K562 (cell line): ENCODE data around the gene SLC5A6. TPM values are rescaled to one million over a fixed set of nuclear protein-coding genes. Genes with fewer than 3 reads are reported as not detected.

Experiments
- ATAC-seq: fragments of 200-7000 bp; cut with Tn5 transposase; 3 replicates; pipeline ENCODE4 v1.9.1; 2020; ENCODE audit warnings: moderate library complexity
- BruUV-seq: library from RNA; stranded (reverse); fragments of 400-500 nt; replicated peaks from 2 replicates; lab custom pipeline; 2021; lab: Mats Ljungman, UMichigan
- CTCF ChIA-PET: fragments of 300-600 bp; formaldehyde crosslinking; extraction: SDS; loops from one replicate; lab custom pipeline; 2021; ENCODE audit warnings: low intra/inter-chr PET ratio; lab: Yijun Ruan, JAX
- POLR2A ChIA-PET: fragments of 300-600, 350-650 bp; sonication (Branson Sonifier 250); formaldehyde crosslinking; extraction: SDS; loops from one replicate; lab custom pipeline; 2021; ENCODE audit warnings: antibody characterized with exemption, inconsistent platforms; lab: Yijun Ruan, JAX
- DNase-seq, 4 experiments: peaks; one replicate each; pipeline versions ENCODE4 v3.0.0 to v3.0.0-alpha.2; 2011 to 2018; ENCODE audit warnings: low spot score in 3 of 4, mixed read lengths in 3 of 4; ENCODE audit errors: extremely low read depth in 1 of 4
- FAIRE-seq: peaks from 2 replicates; lab custom pipeline; 2011; peaks lifted over from hg19 to GRCh38; lab: Jason Lieb, UNC
- H2AFZ ChIP-seq: 2 replicates; pipeline ENCODE4 v1.6.0; 2011; ENCODE audit warnings: low read depth, low read length, control low read depth, inconsistent platforms
- H3K27ac ChIP-seq: fragments of 200-600 bp; 3 replicates; pipeline ENCODE4 v1.8.0; 2011; ENCODE audit warnings: low read depth, mild to moderate bottlenecking, control low read depth, inconsistent platforms, low read length, moderate library complexity, mixed read lengths; ENCODE audit errors: extremely low read depth
- H3K27me3 ChIP-seq, 2 experiments: fragments of 300-600 bp in 1 of 2; 2 replicates in 1 of 2; 3 replicates in 1 of 2; pipeline versions ENCODE4 v1.6.0 to v1.8.0; 2011; ENCODE audit warnings: inconsistent platforms in 2 of 2, low read length in 2 of 2, mild to moderate bottlenecking in 1 of 2, mixed read lengths in 1 of 2, moderate library complexity in 1 of 2; ENCODE audit not compliant: control insufficient read depth in 2 of 2, insufficient read depth in 2 of 2
- H3K36me3 ChIP-seq: fragments of 300-600 bp; 3 replicates; pipeline ENCODE4 v1.8.0; 2011; ENCODE audit warnings: mild to moderate bottlenecking, low read length, inconsistent platforms; ENCODE audit not compliant: control insufficient read depth, insufficient read depth
- H3K4me1 ChIP-seq, 2 experiments: fragments of 200-600 bp in 1 of 2; replicated peaks in 1 of 2; 2 replicates in 1 of 2; 3 replicates in 1 of 2; pipeline versions ENCODE4 v1.5.1 to v1.8.0; 2011; ENCODE audit warnings: inconsistent platforms in 2 of 2, low read length in 2 of 2, mild to moderate bottlenecking in 1 of 2, mixed read lengths in 1 of 2, moderate library complexity in 1 of 2; ENCODE audit not compliant: control insufficient read depth in 2 of 2, insufficient read depth in 2 of 2
- H3K4me2 ChIP-seq: 2 replicates; pipeline ENCODE4 v1.6.1; 2011; ENCODE audit warnings: low read length, control low read depth, inconsistent platforms, mixed read lengths; ENCODE audit not compliant: insufficient read depth
- H3K4me3 ChIP-seq: fragments of 200-600 bp; sonication (generic), shearing (Covaris generic); 2 replicates; pipeline ENCODE4 v1.5.1; 2016; ENCODE audit warnings: control low read depth, inconsistent platforms
- H3K79me2 ChIP-seq: fragments of 200-600 bp; 3 replicates; pipeline ENCODE4 v1.8.0; 2011; ENCODE audit warnings: low read length, inconsistent platforms; ENCODE audit not compliant: control insufficient read depth, insufficient read depth
- H3K9ac ChIP-seq, 2 experiments: 2 replicates each; pipeline versions ENCODE4 v1.6.0 to v1.6.1; 2011; ENCODE audit warnings: low read depth in 2 of 2, low read length in 2 of 2, control low read depth in 1 of 2, inconsistent platforms in 1 of 2, mild to moderate bottlenecking in 1 of 2, mixed read lengths in 1 of 2; ENCODE audit not compliant: insufficient read depth in 1 of 2
- H3K9me1 ChIP-seq: one replicate; pipeline ENCODE4 v1.6.0; 2011; ENCODE audit warnings: inconsistent platforms, mild to moderate bottlenecking, low read length, moderate library complexity; ENCODE audit not compliant: control insufficient read depth, insufficient read depth
- H3K9me3 ChIP-seq: replicated peaks from 2 replicates; pipeline ENCODE4 v1.5.1; 2011; ENCODE audit warnings: low read depth, low read length, inconsistent platforms; ENCODE audit not compliant: control insufficient read depth, insufficient read depth
- H4K20me1 ChIP-seq: replicated peaks from 2 replicates; pipeline ENCODE4 v1.6.1; 2011; ENCODE audit warnings: low read length, inconsistent platforms, mixed read lengths; ENCODE audit not compliant: control insufficient read depth, insufficient read depth
- BRF1 ChIP-seq: IDR thresholded peaks from 3 replicates; pipeline ENCODE4 v1.6.1; 2011; ENCODE audit warnings: borderline replicate concordance, mild to moderate bottlenecking; ENCODE audit not compliant: insufficient read length; ENCODE audit errors: extremely low read depth
- CSDE1 ChIP-seq, 2 experiments: fragments of 450-650 bp; IDR thresholded peaks; 2 replicates each; pipeline ENCODE4 v1.6.1; 2016; ENCODE audit warnings: mild to moderate bottlenecking in 1 of 2
- HDAC1 ChIP-seq, 2 experiments: fragments of 450-650 bp; IDR thresholded peaks; 2 replicates each; pipeline ENCODE4 v1.6.1; 2016 to 2017; ENCODE audit warnings: inconsistent platforms in 1 of 2, mild to moderate bottlenecking in 1 of 2, moderate library complexity in 1 of 2
- KLF1 ChIP-seq: fragments of 450-650 bp; IDR thresholded peaks from 2 replicates; pipeline ENCODE4 v1.6.1; 2016; ENCODE audit warnings: missing genetic modification characterization, missing compliant biosample characterization
- LCOR ChIP-seq: sonication (generic); formaldehyde crosslinking; IDR thresholded peaks from 2 replicates; pipeline ENCODE4 v1.8.0; 2022; ENCODE audit warnings: mild to moderate bottlenecking, missing genetic modification reagents
- MBD2 ChIP-seq: sonication (generic); IDR thresholded peaks from 2 replicates; pipeline ENCODE4 v1.6.1; 2016; ENCODE audit warnings: low read depth, borderline replicate concordance
- OTX1 ChIP-seq: fragments of 450-650 bp; formaldehyde crosslinking; IDR thresholded peaks from 2 replicates; pipeline ENCODE4 v1.4.0; 2022; ENCODE audit warnings: mild to moderate bottlenecking
- PTBP1 ChIP-seq: fragments of 200-400 bp; formaldehyde crosslinking; IDR thresholded peaks from 2 replicates; pipeline ENCODE4 v1.6.1; 2017; ENCODE audit warnings: low read depth, low read length
- SMARCE1 ChIP-seq: fragments of 450-650 bp; IDR thresholded peaks from 2 replicates; pipeline ENCODE4 v1.7.1; 2016; ENCODE audit warnings: mild to moderate bottlenecking
- TCFL5 ChIP-seq: fragments of 250-450 bp; sonication (Bioruptor Pico); conservative IDR thresholded peaks from 2 replicates; pipeline ENCODE4 v1.6.1; 2021; ENCODE audit warnings: mild to moderate bottlenecking, moderate library complexity, matching md5 sums
- YY1 ChIP-seq, 3 experiments: IDR thresholded peaks; 2 replicates each; pipeline ENCODE4 v1.6.1; 2011; ENCODE audit warnings: low read length in 2 of 3, mild to moderate bottlenecking in 2 of 3, moderate library complexity in 2 of 3, borderline replicate concordance in 1 of 3, control low read depth in 1 of 3, low read depth in 1 of 3; ENCODE audit not compliant: insufficient read depth in 3 of 3, insufficient replicate concordance in 2 of 3, control insufficient read depth in 1 of 3, insufficient read length in 1 of 3; ENCODE audit errors: extremely low read depth in 1 of 3
- ZNF140 ChIP-seq: fragments of 250-450 bp; sonication (Bioruptor Pico); IDR thresholded peaks from 2 replicates; pipeline ENCODE4 v1.8.0; 2021; ENCODE audit warnings: moderate library complexity, mild to moderate bottlenecking, inconsistent platforms
- ZNF263 ChIP-seq: sonication (generic); formaldehyde crosslinking; IDR thresholded peaks from 2 replicates; pipeline ENCODE4 v1.8.0; 2022; ENCODE audit warnings: mild to moderate bottlenecking, missing genetic modification reagents, borderline replicate concordance
- ZNF354B ChIP-seq: fragments of 250-450 bp; sonication (Bioruptor Pico); IDR thresholded peaks from 2 replicates; pipeline ENCODE4 v1.4.0; 2020
- ZNF507 ChIP-seq: conservative IDR thresholded peaks from 2 replicates; pipeline ENCODE4 v1.6.1; 2017; ENCODE audit warnings: missing genetic modification characterization, missing compliant biosample characterization
- WGBS: fragments of 100-300 bp; shearing (Covaris generic); methylation state at CpG from one replicate; pipeline ENCODE4 v1.1.6; 2016; ENCODE audit warnings: low coverage, mixed read lengths; ENCODE audit not compliant: insufficient coverage; ENCODE audit errors: missing lambda C conversion rate; 5-methylcytosine and 5-hydroxymethylcytosine counted together
- in situ Hi-C: fragments of 300-500 bp; cut with MboI; formaldehyde crosslinking; loops from 4 replicates; pipeline ENCODE4 v1.15.0; 2018; ENCODE audit warnings: inconsistent platforms, mixed read lengths
- intact Hi-C: fragments of 100-400 bp; cut with micrococcal nuclease; formaldehyde crosslinking; loops from 2 replicates; pipeline ENCODE4 v1.14.2; 2022
- polyA plus RNA-seq, 8 experiments: library from polyadenylated mRNA; depleted of rRNA in 4 of 8; stranded (reverse) in 5 of 8; unstranded in 3 of 8; fragments of >200 nt; fragmentation: Nextera tagmentation in 2 of 8; fragmentation: Illumina TruSeq in 1 of 8; extraction: Ambion mirVana in 2 of 8; extraction: Trizol in 1 of 8; gene quantifications; 2 replicates each; pipeline versions ENCODE4 v1.2.1 to v1.2.3, GENCODE V29; 2011 to 2014; ENCODE audit warnings: inconsistent platforms in 1 of 8, missing spikeins in 1 of 8
- total RNA-seq, 7 experiments: library from RNA; depleted of rRNA in 6 of 7; stranded (reverse); fragments of >200 nt in 6 of 7; fragmentation: Illumina TruSeq in 2 of 7; extraction: Trizol in 2 of 7; gene quantifications; 2 replicates each; pipeline versions ENCODE4 v1.2.1 to v1.2.3, GENCODE V29; 2011 to 2021; ENCODE audit warnings: low replicate concordance in 1 of 7
- TF ChIP-seq, protein P1 (sequence below): fragments of 200-800 bp; sonication (Bioruptor generic); IDR thresholded peaks from 2 replicates; pipeline ENCODE4 v1.6.1; 2017; ENCODE audit warnings: missing genetic modification characterization, missing compliant biosample characterization
- TF ChIP-seq, protein P2 (sequence below): fragments of 250-450 bp; sonication (Bioruptor Pico); IDR thresholded peaks from 2 replicates; pipeline ENCODE4 v1.5.0; 2021; ENCODE audit warnings: mild to moderate bottlenecking, moderate library complexity

Gene SLC5A6
- total and polyA plus RNA-seq, 9 of the 15 experiments (the other 6 are each of a cell fraction or from before 2014, with no cell fraction given): 32.6 to 137 (median 107) TPM

DNA sequence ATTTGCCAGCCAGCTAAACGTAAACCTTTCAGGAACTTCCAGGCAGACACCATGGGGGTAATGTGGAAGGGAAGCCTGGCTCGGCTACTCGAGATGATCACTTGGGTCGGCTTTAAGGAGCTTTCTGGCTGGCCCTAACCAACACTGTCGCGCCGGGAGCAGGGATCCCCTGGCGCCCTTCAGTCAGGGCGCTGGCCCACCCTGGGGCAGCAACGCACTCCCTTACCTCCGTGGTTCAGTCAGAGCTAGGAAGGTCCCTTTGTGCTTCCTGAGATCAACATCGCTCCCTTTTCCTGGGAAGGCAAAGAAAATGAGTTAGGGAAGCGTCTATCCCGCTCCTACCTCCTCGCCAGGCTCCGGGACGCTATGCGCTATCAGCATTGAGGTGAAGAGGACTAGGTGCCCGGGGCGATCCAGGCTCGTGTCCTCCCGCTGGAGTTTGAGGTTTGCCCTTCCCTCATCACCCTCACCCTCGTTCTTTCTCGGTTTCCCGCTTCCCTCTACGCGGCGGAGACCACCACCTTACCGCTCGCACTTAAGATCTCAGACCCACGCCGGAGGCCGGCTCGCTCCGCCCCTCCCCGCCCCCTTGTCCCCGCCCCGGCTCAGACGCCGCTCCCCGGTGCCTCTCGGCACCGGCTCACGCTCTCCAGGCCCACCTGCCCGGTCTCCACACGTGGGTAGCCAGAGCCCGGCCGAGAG is 676 bp downstream of the SLC5A6 start:
- CTCF ChIA-PET: no interaction called here
- Histone ChIP-seq H3K4me2 (peak overlapping the region; percentile 96), H3K27me3 (no peaks in the 10 kb centered on the region), H2AFZ (peak overlapping the region; percentile 85), H3K27ac (peak overlapping the region; percentile 92), H3K79me2 (peaks cover 40% of the 10 kb centered on the region), H3K4me3 (peak overlapping the region; percentile 76), H3K9me3 (no peaks in the 10 kb centered on the region), H3K9ac (peak overlapping the region; percentile 93 to 100), H3K4me1 (peaks cover 16 to 28% of the 10 kb centered on the region in 2 experiments), H4K20me1 (no peaks in the 10 kb centered on the region), H3K9me1 (no peaks in the 10 kb centered on the region), H3K36me3 (peaks cover 58% of the 10 kb centered on the region)
- TSS peak; percentile 82 for BruUV-seq
- in situ Hi-C loops: no loop called here
- intact Hi-C loops: loop anchor here (5.0 kb wide), 1 partner anchor 114 kb away; no protein-coding TSS in a partner anchor
- DNase-seq (peak in 3 of 4 experiments; percentile 48 to 96 (median 95)), ATAC-seq (peak; percentile 17), FAIRE-seq (no peak)
- POLR2A ChIA-PET: interaction anchor here (0.6 to 1.9 kb wide), 9 partner anchors 11 to 858 kb away, joined by 3 to 12 read pairs (median 3); partner anchors contain the start of gene OST4
- WGBS: under 1% methylated on average over 32 of the region's 48 CpGs
- TF ChIP-seq KLF1 (tag) (no peak), SMARCE1 (0 out of 2 replicates have a peak, but pooled peaks have one; percentile 40), MBD2 (no peak), ZNF263 (no peak), OTX1 (peak; percentile 13; the same call in 1 of the 2 replicates), YY1 (IDR thresholded peaks at IDR 0.05; ENCODE audit: borderline replicate concordance in 1 of 3, control insufficient read depth in 1 of 3, extremely low read depth in 1 of 3, insufficient read depth in 3 of 3, insufficient read length in 1 of 3, insufficient replicate concordance in 2 of 3, low read depth in 1 of 3, low read length in 2 of 3) (no peak), CSDE1 (IDR thresholded peaks at IDR 0.05) (no peak), LCOR (CRISPR knock-in tag) (0 out of 2 replicates have a peak, but pooled peaks have one; percentile 7), TCFL5 (CRISPR knock-in tag) (no peak), HDAC1 (IDR thresholded peaks at IDR 0.05) (peak in 1 of 2 experiments; percentile 83; a peak in 1 of 4 replicates), PTBP1 (no peak), BRF1 (no peak), ZNF354B (CRISPR knock-in tag) (no peak), ZNF507 (no peak), ZNF140 (CRISPR knock-in tag) (no peak)
- TF ChIP-seq, protein P1, sequence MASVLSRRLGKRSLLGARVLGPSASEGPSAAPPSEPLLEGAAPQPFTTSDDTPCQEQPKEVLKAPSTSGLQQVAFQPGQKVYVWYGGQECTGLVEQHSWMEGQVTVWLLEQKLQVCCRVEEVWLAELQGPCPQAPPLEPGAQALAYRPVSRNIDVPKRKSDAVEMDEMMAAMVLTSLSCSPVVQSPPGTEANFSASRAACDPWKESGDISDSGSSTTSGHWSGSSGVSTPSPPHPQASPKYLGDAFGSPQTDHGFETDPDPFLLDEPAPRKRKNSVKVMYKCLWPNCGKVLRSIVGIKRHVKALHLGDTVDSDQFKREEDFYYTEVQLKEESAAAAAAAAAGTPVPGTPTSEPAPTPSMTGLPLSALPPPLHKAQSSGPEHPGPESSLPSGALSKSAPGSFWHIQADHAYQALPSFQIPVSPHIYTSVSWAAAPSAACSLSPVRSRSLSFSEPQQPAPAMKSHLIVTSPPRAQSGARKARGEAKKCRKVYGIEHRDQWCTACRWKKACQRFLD (CRISPR knock-in tag): peak; percentile 41; the same call in 1 of the 2 replicates
- TF ChIP-seq, protein P2, sequence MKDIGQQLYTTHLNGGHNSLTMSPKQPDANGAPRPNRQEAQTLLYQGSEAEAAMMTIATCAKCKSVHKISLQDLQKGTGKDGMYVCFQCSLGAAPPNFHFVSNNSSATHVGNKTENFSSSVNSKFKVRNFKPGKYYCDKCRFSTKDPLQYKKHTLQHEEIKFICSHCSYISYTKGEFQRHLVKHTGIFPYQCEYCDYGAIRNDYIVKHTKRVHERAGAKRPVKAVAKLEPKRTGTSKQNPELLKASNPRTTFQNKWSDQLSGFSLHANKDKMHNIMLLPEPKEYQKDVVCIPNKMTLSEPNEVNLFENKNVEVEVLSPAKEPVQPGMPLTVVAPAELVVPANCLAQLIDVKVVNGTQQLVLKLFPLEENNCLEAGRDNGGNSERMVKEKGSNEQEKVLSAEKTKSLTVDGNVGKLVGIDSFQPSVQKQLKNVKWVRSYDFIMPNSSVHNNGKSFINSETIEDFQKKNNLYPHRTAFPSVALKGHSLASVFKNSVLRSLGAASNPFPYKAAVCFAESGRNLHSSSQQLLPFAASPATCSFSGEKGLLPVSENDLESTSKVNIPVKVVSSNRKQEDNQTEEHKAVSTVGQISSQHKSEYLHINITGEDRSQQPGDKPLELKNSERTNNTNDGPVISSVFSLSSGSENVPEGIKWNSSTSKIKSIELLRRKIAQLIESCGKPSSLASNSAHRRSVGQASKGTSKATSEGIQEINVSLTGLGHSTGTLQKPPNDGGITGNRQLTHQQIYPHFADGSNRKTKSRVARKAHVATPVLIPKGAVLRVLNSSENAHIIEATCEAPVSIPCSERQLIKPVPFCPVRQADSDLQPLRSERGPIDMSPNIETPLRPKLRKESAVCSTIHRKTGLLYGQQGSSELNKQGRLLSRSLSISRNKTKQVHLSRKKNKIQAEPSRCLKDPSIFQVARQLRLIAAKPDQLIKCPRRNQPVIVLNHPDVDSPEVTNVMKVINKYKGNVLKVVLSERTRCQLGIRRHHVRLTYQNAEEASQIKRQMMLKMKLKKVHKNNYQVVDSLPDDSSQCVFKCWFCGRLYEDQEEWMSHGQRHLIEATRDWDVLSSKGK (CRISPR knock-in tag): no peak
